ENCODE results near the gene TMEM221.

The TMEM221 gene

DNA sequence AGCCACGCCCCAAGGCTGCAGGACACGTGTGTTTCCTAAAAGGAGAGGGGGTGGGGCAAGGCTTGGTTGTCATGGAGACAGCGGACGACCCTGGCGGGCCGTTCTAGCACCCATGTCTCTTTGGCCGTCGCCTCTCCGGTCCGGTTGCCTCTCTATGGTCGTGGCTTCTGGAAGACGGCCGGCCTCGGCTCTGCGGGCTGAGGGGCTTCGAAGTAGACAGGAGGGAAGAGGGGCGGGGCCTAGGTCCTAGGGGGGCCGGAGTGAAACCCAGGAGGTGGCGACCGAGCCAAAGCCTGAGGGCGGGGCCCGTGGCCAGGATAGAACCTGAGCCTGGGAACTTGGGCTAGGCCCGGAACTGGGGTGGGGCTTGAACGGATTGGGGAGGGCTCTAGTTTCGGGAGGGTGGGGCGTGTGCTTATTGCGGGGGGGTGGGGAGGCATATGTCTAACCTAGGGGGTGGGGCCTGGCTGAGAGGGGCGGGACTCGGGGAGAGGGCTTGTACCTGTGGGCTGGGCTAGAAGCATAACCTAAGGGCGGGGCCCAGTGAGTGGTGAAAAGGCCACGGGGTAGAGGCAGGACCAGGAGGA is 21.1 kb upstream of the TMEM221 start:
- TF ChIP-seq CTCF (IDR thresholded peaks at IDR 0.05; ENCODE audit: insufficient read depth, low read length, poor library complexity, severe bottlenecking): no peak
- DNase-seq (ENCODE audit: extremely low read depth, insufficient read length): no peak
- Histone ChIP-seq H3K36me3 (ENCODE audit: control insufficient read depth, insufficient read depth, low read length) (no peaks in the 10 kb centered on the region), H3K27me3 (replicated peaks; ENCODE audit: control insufficient read depth, insufficient read depth, low read length) (no peaks in the 10 kb centered on the region), H3K4me3 (replicated peaks; ENCODE audit: low read depth, low read length) (peak overlapping the region; percentile 75)

DNA sequence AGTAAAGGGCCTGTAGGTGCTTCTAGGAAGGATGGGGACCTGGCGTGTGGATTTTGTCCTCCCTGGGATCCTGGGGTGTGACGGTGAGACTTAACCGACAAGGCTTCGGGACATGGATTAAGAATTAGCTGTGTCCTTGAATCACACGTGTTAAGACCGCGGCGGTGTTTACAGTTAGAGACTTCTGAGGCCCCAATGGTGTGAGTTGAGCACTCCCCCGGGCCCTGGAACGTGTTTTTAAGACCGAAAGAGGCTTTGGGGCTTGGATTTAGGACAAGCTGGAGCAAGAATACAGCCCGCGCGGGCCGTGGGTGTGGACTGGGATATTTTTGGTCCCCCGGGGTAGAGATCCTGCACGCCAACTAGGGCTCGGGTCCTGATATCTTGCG is 20.6 kb upstream of the TMEM221 start:
- Histone ChIP-seq H3K27me3 (replicated peaks; ENCODE audit: control insufficient read depth, insufficient read depth, low read length) (no peaks in the 10 kb centered on the region), H3K4me3 (replicated peaks; ENCODE audit: low read depth, low read length) (peak overlapping the region; percentile 75), H3K36me3 (ENCODE audit: control insufficient read depth, insufficient read depth, low read length) (no peaks in the 10 kb centered on the region)
- no peak for DNase-seq (ENCODE audit: extremely low read depth, insufficient read length)
- TF ChIP-seq CTCF (IDR thresholded peaks at IDR 0.05; ENCODE audit: insufficient read depth, low read length, poor library complexity, severe bottlenecking): no peak

- Histone ChIP-seq H3K27me3 (replicated peaks; ENCODE audit: control insufficient read depth, insufficient read depth, low read length) (no peaks in the 10 kb centered on the region), H3K4me3 (replicated peaks; ENCODE audit: low read depth, low read length) (no peak overlapping the region), H3K36me3 (ENCODE audit: control insufficient read depth, insufficient read depth, low read length) (no peaks in the 10 kb centered on the region)
- no peak for DNase-seq (ENCODE audit: extremely low read depth, insufficient read length)
- no peak for TF ChIP-seq CTCF (IDR thresholded peaks at IDR 0.05; ENCODE audit: insufficient read depth, low read length, poor library complexity, severe bottlenecking)
Observed at GRCh38 chr19:17468302-17469091, 20.0 kb upstream of the TMEM221 start.

- H3K27me3 ChIP-seq (replicated peaks; ENCODE audit: control insufficient read depth, insufficient read depth, low read length): no peaks in the 10 kb centered on the region
- no peaks in the 10 kb centered on the region for H3K36me3 ChIP-seq (ENCODE audit: control insufficient read depth, insufficient read depth, low read length)
- H3K4me3 ChIP-seq (replicated peaks; ENCODE audit: low read depth, low read length): no peak overlapping the region
- TF ChIP-seq CTCF (IDR thresholded peaks at IDR 0.05; ENCODE audit: insufficient read depth, low read length, poor library complexity, severe bottlenecking): no peak
- no peak for DNase-seq (ENCODE audit: extremely low read depth, insufficient read length)
Observed at GRCh38 chr19:17467471-17468301, 19.2 kb upstream of the TMEM221 start.

DNA sequence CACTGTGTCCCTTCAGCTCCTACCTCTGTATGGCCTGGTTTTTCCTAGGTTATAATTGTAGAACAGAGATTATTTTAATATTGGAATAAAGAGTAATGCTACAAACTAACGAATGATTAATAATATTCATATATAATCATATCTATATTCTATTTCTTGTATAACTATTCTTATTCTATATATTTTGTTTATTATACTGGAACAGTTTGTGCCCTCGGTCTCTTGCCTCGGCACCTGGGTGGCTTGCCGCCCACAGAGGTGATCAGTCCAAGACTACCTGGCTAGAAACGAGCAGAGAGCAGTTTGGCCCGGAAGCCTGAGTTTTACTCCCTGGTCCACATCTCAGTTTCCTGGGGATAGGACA is 18.0 kb upstream of the TMEM221 start:
- no peaks in the 10 kb centered on the region for H3K27me3 ChIP-seq (replicated peaks; ENCODE audit: control insufficient read depth, insufficient read depth, low read length)
- TF ChIP-seq CTCF (IDR thresholded peaks at IDR 0.05; ENCODE audit: insufficient read depth, low read length, poor library complexity, severe bottlenecking): no peak
- no peak for DNase-seq (ENCODE audit: extremely low read depth, insufficient read length)
- H3K36me3 ChIP-seq (ENCODE audit: control insufficient read depth, insufficient read depth, low read length): no peaks in the 10 kb centered on the region
- no peak overlapping the region for H3K4me3 ChIP-seq (replicated peaks; ENCODE audit: low read depth, low read length)

Data from GM06990 (cell line).